Activated naive CD8-positive, alpha-beta T cell treated with anti-CD3 and anti-CD28 coated beads, Interleukin-2, amount 50 U/mL, for 24 hours (primary cell): ENCODE measurements around the gene BCL6B.
"Not testable (repeated sequence)": the region's sequence is repeated elsewhere in the genome, so short reads cannot be mapped to it uniquely, and the experiment has no call there.

Experiments used
- ATAC-seq: fragments of 150-1000 bp; cut with Tn5 transposase; one replicate; pipeline ENCODE4 v1.10.0; 2021
- DNase-seq: peaks from one replicate; pipeline ENCODE4 v3.0.0; 2021
- H3K27ac Mint-ChIP-seq: one replicate; pipeline ENCODE4 v1.8.0; 2021; ENCODE audit warnings: mild to moderate bottlenecking, mixed read lengths
- H3K27me3 Mint-ChIP-seq: one replicate; pipeline ENCODE4 v1.8.0; 2021; ENCODE audit warnings: mixed read lengths
- H3K36me3 Mint-ChIP-seq: one replicate; pipeline ENCODE4 v1.8.0; 2021; ENCODE audit warnings: low read depth, mixed read lengths
- H3K4me1 Mint-ChIP-seq: one replicate; pipeline ENCODE4 v1.8.0; 2021; ENCODE audit warnings: mixed read lengths
- H3K4me3 Mint-ChIP-seq: one replicate; pipeline ENCODE4 v1.8.0; 2021; ENCODE audit warnings: mild to moderate bottlenecking, moderate library complexity, mixed read lengths
- H3K9me3 Mint-ChIP-seq: one replicate; pipeline ENCODE4 v1.8.0; 2021; ENCODE audit warnings: mixed read lengths

The BCL6B gene

GRCh38 chr17:7046725-7047397 is 24.0 kb downstream of the BCL6B start:
- ATAC-seq (peak; percentile 11), DNase-seq (peak; percentile 65)
- peak overlapping the region; percentile 58 for H3K27ac Mint-ChIP-seq
- H3K4me3 Mint-ChIP-seq = peak overlapping the region; percentile 75
- H3K9me3 Mint-ChIP-seq, H3K36me3 Mint-ChIP-seq, H3K27me3 Mint-ChIP-seq: not testable (repeated sequence)
- H3K4me1 Mint-ChIP-seq = peaks cover 38% of the 10 kb centered on the region

- ATAC-seq (peak; percentile 35), DNase-seq (no peak)
- peaks cover 38% of the 10 kb centered on the region for H3K4me1 Mint-ChIP-seq
- no peak overlapping the region for H3K27ac Mint-ChIP-seq
- peaks cover 2% of the 10 kb centered on the region for H3K27me3 Mint-ChIP-seq
- H3K4me3 Mint-ChIP-seq = peak overlapping the region; percentile 29
- H3K36me3 Mint-ChIP-seq = no peaks in the 10 kb centered on the region
- no peaks in the 10 kb centered on the region for H3K9me3 Mint-ChIP-seq
Measured at GRCh38 chr17:7047566-7047965, 24.7 kb downstream of the BCL6B start.

- H3K9me3 Mint-ChIP-seq = no peaks in the 10 kb centered on the region
- no peak overlapping the region for H3K4me3 Mint-ChIP-seq
- ATAC-seq (no peak), DNase-seq (no peak)
- H3K27me3 Mint-ChIP-seq = peaks cover 2% of the 10 kb centered on the region
- peaks cover 30% of the 10 kb centered on the region for H3K4me1 Mint-ChIP-seq
- H3K36me3 Mint-ChIP-seq = no peaks in the 10 kb centered on the region
- no peak overlapping the region for H3K27ac Mint-ChIP-seq
Measured at GRCh38 chr17:7048968-7049367, 26.1 kb downstream of the BCL6B start.

GRCh38 chr17:7050583-7050982 is 27.7 kb downstream of the BCL6B start:
- ATAC-seq, H3K27ac Mint-ChIP-seq, DNase-seq, H3K4me3 Mint-ChIP-seq, H3K36me3 Mint-ChIP-seq, H3K9me3 Mint-ChIP-seq, H3K27me3 Mint-ChIP-seq: not testable (repeated sequence)
- H3K4me1 Mint-ChIP-seq = peaks cover 28% of the 10 kb centered on the region

- DNase-seq (no peak), ATAC-seq (no peak)
- Mint-ChIP-seq H3K27ac (no peak overlapping the region), H3K27me3 (peaks cover 6% of the 10 kb centered on the region), H3K9me3 (no peaks in the 10 kb centered on the region), H3K4me1 (peaks cover 26% of the 10 kb centered on the region), H3K4me3 (no peak overlapping the region), H3K36me3 (no peaks in the 10 kb centered on the region)
Measured at GRCh38 chr17:7056386-7056785, 33.5 kb downstream of the BCL6B start.

GRCh38 chr17:7058831-7059447 is 36.1 kb downstream of the BCL6B start:
- ATAC-seq (no peak), DNase-seq (no peak)
- no peak overlapping the region for H3K4me3 Mint-ChIP-seq
- peaks cover 25% of the 10 kb centered on the region for H3K4me1 Mint-ChIP-seq
- H3K27me3 Mint-ChIP-seq = peaks cover 15% of the 10 kb centered on the region
- H3K9me3 Mint-ChIP-seq = no peaks in the 10 kb centered on the region
- peak overlapping the region; percentile 25 for H3K27ac Mint-ChIP-seq
- no peaks in the 10 kb centered on the region for H3K36me3 Mint-ChIP-seq

GRCh38 chr17:7060165-7060891 is 37.5 kb downstream of the BCL6B start:
- ATAC-seq (peak; percentile 86), DNase-seq (peak; percentile 44)
- no peaks in the 10 kb centered on the region for H3K36me3 Mint-ChIP-seq
- H3K4me1 Mint-ChIP-seq = peaks cover 25% of the 10 kb centered on the region
- H3K4me3 Mint-ChIP-seq = no peak overlapping the region
- H3K27ac Mint-ChIP-seq = peak overlapping the region; percentile 92
- no peaks in the 10 kb centered on the region for H3K9me3 Mint-ChIP-seq
- H3K27me3 Mint-ChIP-seq = peaks cover 21% of the 10 kb centered on the region

GRCh38 chr17:7063518-7064094 is 40.8 kb downstream of the BCL6B start:
- no peak for DNase-seq
- Mint-ChIP-seq H3K27me3 (peaks cover 21% of the 10 kb centered on the region), H3K9me3 (peaks cover 6% of the 10 kb centered on the region), H3K4me3 (no peak overlapping the region), H3K36me3 (no peaks in the 10 kb centered on the region), H3K27ac (no peak overlapping the region), H3K4me1 (peaks cover 25% of the 10 kb centered on the region)
- ATAC-seq = no peak

- DNase-seq (no peak), ATAC-seq (no peak)
- Mint-ChIP-seq H3K4me3 (no peak overlapping the region), H3K27ac (no peak overlapping the region), H3K4me1 (peaks cover 19% of the 10 kb centered on the region), H3K36me3 (no peaks in the 10 kb centered on the region), H3K27me3 (peaks cover 15% of the 10 kb centered on the region), H3K9me3 (peaks cover 12% of the 10 kb centered on the region)
Measured at GRCh38 chr17:7064261-7064660, 41.4 kb downstream of the BCL6B start.

GRCh38 chr17:7067198-7067597 is 44.3 kb downstream of the BCL6B start:
- H3K27me3 Mint-ChIP-seq = peaks cover 11% of the 10 kb centered on the region
- no peak overlapping the region for H3K4me3 Mint-ChIP-seq
- peaks cover 12% of the 10 kb centered on the region for H3K9me3 Mint-ChIP-seq
- H3K27ac Mint-ChIP-seq = no peak overlapping the region
- no peaks in the 10 kb centered on the region for H3K4me1 Mint-ChIP-seq
- DNase-seq = no peak
- no peak for ATAC-seq
- H3K36me3 Mint-ChIP-seq = no peaks in the 10 kb centered on the region

- Mint-ChIP-seq H3K27me3 (peaks cover 10% of the 10 kb centered on the region), H3K4me1 (no peaks in the 10 kb centered on the region), H3K27ac (no peak overlapping the region), H3K4me3 (no peak overlapping the region), H3K36me3 (no peaks in the 10 kb centered on the region), H3K9me3 (peaks cover 12% of the 10 kb centered on the region)
- DNase-seq (no peak), ATAC-seq (no peak)
Measured at GRCh38 chr17:7068268-7068667, 45.4 kb downstream of the BCL6B start.

- Mint-ChIP-seq H3K27ac (no peak overlapping the region), H3K4me1 (no peaks in the 10 kb centered on the region), H3K4me3 (no peak overlapping the region), H3K9me3 (peaks cover 12% of the 10 kb centered on the region), H3K36me3 (no peaks in the 10 kb centered on the region), H3K27me3 (peaks cover 2% of the 10 kb centered on the region)
- ATAC-seq (no peak), DNase-seq (no peak)
Measured at GRCh38 chr17:7070712-7071111, 47.9 kb downstream of the BCL6B start.

- Mint-ChIP-seq H3K4me1 (no peaks in the 10 kb centered on the region), H3K27me3 (peaks cover 2% of the 10 kb centered on the region), H3K36me3 (no peaks in the 10 kb centered on the region), H3K27ac (no peak overlapping the region), H3K9me3 (peaks cover 12% of the 10 kb centered on the region), H3K4me3 (no peak overlapping the region)
- no peak for DNase-seq
- no peak for ATAC-seq
Measured at GRCh38 chr17:7072406-7072805, 49.6 kb downstream of the BCL6B start.

GRCh38 chr17:7074931-7075330 is 52.1 kb downstream of the BCL6B start:
- ATAC-seq (no peak), DNase-seq (no peak)
- H3K4me1 Mint-ChIP-seq = no peaks in the 10 kb centered on the region
- no peaks in the 10 kb centered on the region for H3K9me3 Mint-ChIP-seq
- no peaks in the 10 kb centered on the region for H3K36me3 Mint-ChIP-seq
- no peak overlapping the region for H3K27ac Mint-ChIP-seq
- H3K4me3 Mint-ChIP-seq = no peak overlapping the region
- peaks cover 2% of the 10 kb centered on the region for H3K27me3 Mint-ChIP-seq
